HepG2 (cell line): Measurements from ENCODE around the gene DMXL1. TPM values are rescaled to one million over a fixed set of nuclear protein-coding genes. Genes with fewer than 3 reads are reported as not detected.

Source experiments
- ATAC-seq: fragments of 200-7000 bp; cut with Tn5 transposase; 3 replicates; pipeline ENCODE4 v1.9.1; 2020; ENCODE audit warnings: mild to moderate bottlenecking, moderate library complexity
- BruUV-seq: library from RNA; stranded (reverse); fragments of 400-500 nt; replicated peaks from 2 replicates; lab custom pipeline; 2021; lab: Mats Ljungman, UMichigan
- CTCF ChIA-PET: fragments of 300-600 bp; formaldehyde crosslinking; extraction: SDS; loops from one replicate; lab custom pipeline; 2021; ENCODE audit warnings: low total read pairs, inconsistent platforms, low intra/inter-chr PET ratio; lab: Yijun Ruan, JAX
- POLR2A ChIA-PET: fragments of 350-600 bp; sonication (Branson Sonifier 250); formaldehyde crosslinking; loops from one replicate; lab custom pipeline; 2020; ENCODE audit warnings: antibody characterized with exemption, inconsistent platforms; lab: Yijun Ruan, JAX
- DNase-seq: peaks from one replicate; pipeline ENCODE4 v3.0.0-alpha.2; 2015; ENCODE audit warnings: low spot score
- FAIRE-seq: peaks from 3 replicates; lab custom pipeline; 2011; peaks lifted over from hg19 to GRCh38; lab: Jason Lieb, UNC
- H2AFZ ChIP-seq: one replicate; pipeline ENCODE4 v1.6.1; 2011; ENCODE audit warnings: low read length, inconsistent platforms
- H3K27ac ChIP-seq: fragments of 300-600 bp; 3 replicates; pipeline ENCODE4 v1.8.0; 2011; ENCODE audit warnings: mixed run types, mild to moderate bottlenecking, mixed read lengths, low read length, inconsistent platforms; ENCODE audit not compliant: insufficient read depth; ENCODE audit errors: extremely low read length
- H3K27me3 ChIP-seq, 2 experiments: fragments of 200-600 bp in 1 of 2; 2 replicates in 1 of 2; 3 replicates in 1 of 2; pipeline versions ENCODE4 v1.6.0 to v1.8.0; 2011; ENCODE audit warnings: low read length in 2 of 2, mild to moderate bottlenecking in 2 of 2, moderate library complexity in 2 of 2, inconsistent platforms in 1 of 2; ENCODE audit not compliant: insufficient read depth in 2 of 2, control insufficient read depth in 1 of 2
- H3K36me3 ChIP-seq, 2 experiments: fragments of 200-600 bp in 1 of 2; replicated peaks in 1 of 2; 2 replicates in 1 of 2; 3 replicates in 1 of 2; pipeline versions ENCODE4 v1.5.1 to v1.8.0; 2011; ENCODE audit warnings: low read length in 2 of 2, inconsistent platforms in 1 of 2; ENCODE audit not compliant: insufficient read depth in 2 of 2, control insufficient read depth in 1 of 2
- H3K4me1 ChIP-seq: 2 replicates; pipeline ENCODE4 v1.5.1; 2012; ENCODE audit warnings: low read length, inconsistent platforms; ENCODE audit not compliant: insufficient read depth
- H3K4me2 ChIP-seq: 2 replicates; pipeline ENCODE4 v1.6.0; 2011; ENCODE audit warnings: low read depth, low read length, inconsistent platforms
- H3K4me3 ChIP-seq, 3 experiments: fragments of 200-600 bp in 1 of 3; sonication (generic), shearing (Covaris generic) in 1 of 3; replicated peaks in 1 of 3; 2 replicates each; pipeline ENCODE4 v1.5.1; 2011 to 2016; ENCODE audit warnings: low read length in 3 of 3, inconsistent platforms in 2 of 3, low read depth in 2 of 3, mild to moderate bottlenecking in 2 of 3, control low read depth in 1 of 3, mixed read lengths in 1 of 3; ENCODE audit not compliant: insufficient read depth in 1 of 3
- H3K79me2 ChIP-seq: one replicate; pipeline ENCODE4 v1.6.1; 2011; ENCODE audit warnings: low read length, inconsistent platforms; ENCODE audit not compliant: insufficient read depth
- H3K9ac ChIP-seq: 2 replicates; pipeline ENCODE4 v1.6.0; 2011; ENCODE audit warnings: mild to moderate bottlenecking, low read depth, low read length, inconsistent platforms; ENCODE audit not compliant: insufficient read depth
- H3K9me3 ChIP-seq: 2 replicates; pipeline ENCODE4 v1.5.1; 2012; ENCODE audit warnings: mild to moderate bottlenecking, low read length
- H4K20me1 ChIP-seq: 2 replicates; pipeline ENCODE4 v1.6.0; 2011; ENCODE audit warnings: inconsistent platforms, mild to moderate bottlenecking, low read length, moderate library complexity; ENCODE audit not compliant: insufficient read depth
- THAP7 ChIP-seq: sonication (generic); formaldehyde crosslinking; IDR thresholded peaks from 2 replicates; pipeline ENCODE4 v1.8.1; 2023; ENCODE audit warnings: mild to moderate bottlenecking, missing genetic modification reagents
- ZMAT5 ChIP-seq: sonication (generic); formaldehyde crosslinking; IDR thresholded peaks from 2 replicates; pipeline ENCODE4 v1.5.0; 2020; ENCODE audit warnings: mild to moderate bottlenecking, low read depth, missing genetic modification reagents, borderline replicate concordance
- WGBS: methylation state at CpG from one replicate; pipeline ENCODE4 v1.1.6; 2017; ENCODE audit warnings: low lambda C conversion rate; 5-methylcytosine and 5-hydroxymethylcytosine counted together
- in situ Hi-C: cut with HindIII; loops from 2 replicates; pipeline ENCODE4 v1.10.0; 2017; ENCODE audit warnings: low pct_unique_long_range_greater_than_20kb; ENCODE audit not compliant: extremely low pct_ligation_motif_present
- intact Hi-C: fragments of 100-400 bp; cut with micrococcal nuclease; formaldehyde crosslinking; loops from one replicate; pipeline ENCODE4 v1.10.0; 2022; ENCODE audit not compliant: unreplicated experiment
- polyA plus RNA-seq, 8 experiments: library from polyadenylated mRNA; depleted of rRNA in 3 of 8; stranded (reverse) in 7 of 8; unstranded in 1 of 8; fragments of >200 nt; fragmentation: Illumina TruSeq in 4 of 8; extraction: Trizol in 4 of 8; gene quantifications; 2 replicates each; pipeline versions ENCODE4 v1.2.1 to v1.2.3, GENCODE V29; 2011 to 2016; ENCODE audit warnings: low read depth in 4 of 8, missing spikeins in 1 of 8, mixed read lengths in 1 of 8; ENCODE audit not compliant: insufficient read depth in 1 of 8
- total RNA-seq, 5 experiments: library from RNA; depleted of rRNA; stranded (reverse); fragments of >200 nt; fragmentation: Illumina TruSeq; extraction: Trizol; gene quantifications; 2 replicates each; pipeline ENCODE4 v1.2.3, GENCODE V29; 2016; ENCODE audit warnings: low read depth in 1 of 5

Gene DMXL1
- total and polyA plus RNA-seq, 2 of the 13 experiments (the other 11 are each of a cell fraction or from before 2014, with no cell fraction given), result 6.9 to 18.6 TPM

GRCh38 chr5:119250946-119251901 is 180.3 kb downstream of the DMXL1 start:
- 97% methylated on average over 5 of the region's 7 CpGs for WGBS
- H3K27me3 ChIP-seq, result no peaks in the 10 kb centered on the region
- no peak overlapping the region for H3K9ac ChIP-seq
- H4K20me1 ChIP-seq, result no peaks in the 10 kb centered on the region
- no peak overlapping the region for H3K4me3 ChIP-seq
- H3K4me2 ChIP-seq, result no peak overlapping the region
- no peaks in the 10 kb centered on the region for H3K9me3 ChIP-seq
- in situ Hi-C loops, result no loop called here
- BruUV-seq, result no TSS peak
- FAIRE-seq (no peak), ATAC-seq (no peak), DNase-seq (no peak)
- peaks cover 12% of the 10 kb centered on the region for H3K4me1 ChIP-seq
- intact Hi-C loops, result no loop called here
- no peaks in the 10 kb centered on the region for H3K79me2 ChIP-seq
- no peaks in the 10 kb centered on the region for H3K36me3 ChIP-seq
- TF ChIP-seq THAP7 (CRISPR knock-in tag), result no peak
- no peak for TF ChIP-seq ZMAT5 (CRISPR knock-in tag)
- POLR2A ChIA-PET, result interaction anchor here (1.1 kb wide), 1 partner anchor 17 kb away, joined by 3 read pairs; no protein-coding TSS in a partner anchor
- no peak overlapping the region for H2AFZ ChIP-seq
- H3K27ac ChIP-seq, result no peak overlapping the region
- CTCF ChIA-PET, result no interaction called here
